ENCODE results near the gene PPP4C.
A peak's percentile ranks its signal among the peaks of the same experiment; 100 is the strongest.
"Not testable (repeated sequence)": the region's sequence is repeated elsewhere in the genome, so short reads cannot be mapped to it uniquely, and the experiment has no call there.

The PPP4C gene

GRCh38 chr16:30032083-30032819 is 43.5 kb upstream of the PPP4C start:
- Histone ChIP-seq H3K9me3 (ENCODE audit: insufficient read depth, low read length) (no peaks in the 10 kb centered on the region), H3K79me2 (ENCODE audit: low read length) (no peaks in the 10 kb centered on the region), H3K27me3 (ENCODE audit: low read depth, low read length) (peaks cover 5% of the 10 kb centered on the region; the same call in 1 of the 2 replicates), H2AFZ (ENCODE audit: low read depth, low read length) (no peak overlapping the region), H3K27ac (ENCODE audit: low read length) (no peak overlapping the region), H3K4me3 (ENCODE audit: low read length) (no peak overlapping the region), H4K20me1 (ENCODE audit: insufficient read depth, low read length) (no peaks in the 10 kb centered on the region), H3K4me2 (ENCODE audit: low read length) (0 out of 2 replicates have a peak overlapping the region, but pooled peaks have one; percentile 25), H3K36me3 (replicated peaks; ENCODE audit: low read depth, low read length) (no peaks in the 10 kb centered on the region), H3K4me1 (ENCODE audit: low read length) (peaks cover 9% of the 10 kb centered on the region), H3K9ac (ENCODE audit: low read length) (no peak overlapping the region)
- peak; percentile 95 for TF ChIP-seq CTCF (IDR thresholded peaks at IDR 0.05; ENCODE audit: low read depth, low read length)
- TF ChIP-seq EZH2phosphoT487 (IDR thresholded peaks at IDR 0.05; ENCODE audit: low read depth): no peak

- H4K20me1 ChIP-seq (ENCODE audit: insufficient read depth, low read length): no peaks in the 10 kb centered on the region
- no peak overlapping the region for H3K4me2 ChIP-seq (ENCODE audit: low read length)
- H3K36me3 ChIP-seq (replicated peaks; ENCODE audit: low read depth, low read length): no peaks in the 10 kb centered on the region
- peaks cover 5% of the 10 kb centered on the region; the same call in 1 of the 2 replicates for H3K27me3 ChIP-seq (ENCODE audit: low read depth, low read length)
- no peaks in the 10 kb centered on the region for H3K9me3 ChIP-seq (ENCODE audit: insufficient read depth, low read length)
- no peak overlapping the region for H3K4me3 ChIP-seq (ENCODE audit: low read length)
- H3K79me2 ChIP-seq (ENCODE audit: low read length): no peaks in the 10 kb centered on the region
- H3K27ac ChIP-seq (ENCODE audit: low read length): no peak overlapping the region
- H3K4me1 ChIP-seq (ENCODE audit: low read length): peaks cover 9% of the 10 kb centered on the region
- no peak overlapping the region for H2AFZ ChIP-seq (ENCODE audit: low read depth, low read length)
- TF ChIP-seq CTCF (IDR thresholded peaks at IDR 0.05; ENCODE audit: low read depth, low read length) (no peak), EZH2phosphoT487 (IDR thresholded peaks at IDR 0.05; ENCODE audit: low read depth) (no peak)
- no peak overlapping the region for H3K9ac ChIP-seq (ENCODE audit: low read length)
Observed at GRCh38 chr16:30033270-30033669, 42.5 kb upstream of the PPP4C start.

- Histone ChIP-seq H4K20me1 (ENCODE audit: insufficient read depth, low read length) (no peaks in the 10 kb centered on the region), H2AFZ (ENCODE audit: low read depth, low read length) (no peak overlapping the region), H3K9ac (ENCODE audit: low read length) (no peak overlapping the region), H3K9me3 (ENCODE audit: insufficient read depth, low read length) (no peaks in the 10 kb centered on the region), H3K4me3 (ENCODE audit: low read length) (no peak overlapping the region), H3K4me1 (ENCODE audit: low read length) (peaks cover 2% of the 10 kb centered on the region), H3K27ac (ENCODE audit: low read length) (no peak overlapping the region), H3K36me3 (replicated peaks; ENCODE audit: low read depth, low read length) (no peaks in the 10 kb centered on the region), H3K79me2 (ENCODE audit: low read length) (no peaks in the 10 kb centered on the region), H3K4me2 (ENCODE audit: low read length) (no peak overlapping the region), H3K27me3 (ENCODE audit: low read depth, low read length) (no peaks in the 10 kb centered on the region)
- no peak for TF ChIP-seq CTCF (IDR thresholded peaks at IDR 0.05; ENCODE audit: low read depth, low read length)
- TF ChIP-seq EZH2phosphoT487 (IDR thresholded peaks at IDR 0.05; ENCODE audit: low read depth): no peak
Observed at GRCh38 chr16:30040221-30040620, 35.6 kb upstream of the PPP4C start.

GRCh38 chr16:30040690-30041089 is 35.1 kb upstream of the PPP4C start:
- not testable (repeated sequence) for H3K4me2 ChIP-seq (ENCODE audit: low read length); H3K9ac ChIP-seq (ENCODE audit: low read length); H3K27ac ChIP-seq (ENCODE audit: low read length); H3K27me3 ChIP-seq (ENCODE audit: low read depth, low read length); H3K79me2 ChIP-seq (ENCODE audit: low read length); H3K4me1 ChIP-seq (ENCODE audit: low read length); H3K9me3 ChIP-seq (ENCODE audit: insufficient read depth, low read length); H3K36me3 ChIP-seq (replicated peaks; ENCODE audit: low read depth, low read length); H3K4me3 ChIP-seq (ENCODE audit: low read length); H4K20me1 ChIP-seq (ENCODE audit: insufficient read depth, low read length); H2AFZ ChIP-seq (ENCODE audit: low read depth, low read length)
